ENCODE measurements around the gene TMF1. TPM values are rescaled to one million over a fixed set of nuclear protein-coding genes. Genes with fewer than 3 reads are reported as not detected.

The TMF1 gene
- total and polyA plus RNA-seq, 7 experiments from 2014 or later = 36.1 to 71.8 (median 47.7) TPM

GRCh38 chr3:68999158-68999557, 53.0 kb downstream of the TMF1 start:
- H3K9me3 ChIP-seq (ENCODE audit: control insufficient read depth in 2 of 3, low read length in 3 of 3) = no peaks in the 10 kb centered on the region
- no peak overlapping the region for H3K27ac ChIP-seq (ENCODE audit: low read depth, low read length)
- intact Hi-C loops (cut with micrococcal nuclease) = no loop called here
- H3K4me1 Mint-ChIP-seq = peaks cover 0 to 4% (median 0%) of the 10 kb centered on the region in 7 donors
- no peak overlapping the region for H3K4me3 Mint-ChIP-seq
- H3K9me3 Mint-ChIP-seq = no peaks in the 10 kb centered on the region
- no peaks in the 10 kb centered on the region for H3K27me3 Mint-ChIP-seq
- DNase-seq (no peak), ATAC-seq (no peak)
- no peaks in the 10 kb centered on the region for H3K4me1 ChIP-seq (ENCODE audit: control insufficient read depth in 2 of 2, insufficient read depth in 2 of 2, low read length in 2 of 2)
- H3K36me3 ChIP-seq (ENCODE audit: control insufficient read depth in 2 of 3, insufficient read depth in 3 of 3, low read length in 3 of 3) = peaks cover 0 to 23% (median 0%) of the 10 kb centered on the region in 3 experiments
- no peaks in the 10 kb centered on the region for H3K27me3 ChIP-seq (ENCODE audit: control insufficient read depth in 2 of 2, insufficient read depth in 2 of 2, low read length in 2 of 2)
- POLR2A ChIA-PET = interaction anchor here (1.0 kb wide), 1 partner anchor 12 kb away, joined by 3 read pairs; no protein-coding TSS in a partner anchor
- peaks cover 10 to 64% (median 31%) of the 10 kb centered on the region in 5 donors for H3K36me3 Mint-ChIP-seq
- CTCF ChIA-PET = no interaction called here
- H3K4me3 ChIP-seq (ENCODE audit: low read length) = no peak overlapping the region
- H3K27ac Mint-ChIP-seq = no peak overlapping the region

- Mint-ChIP-seq H3K27me3 (no peaks in the 10 kb centered on the region), H3K4me3 (no peak overlapping the region), H3K9me3 (peaks cover 0 to 4% (median 0%) of the 10 kb centered on the region in 11 donors), H3K4me1 (peaks cover 0 to 4% (median 0%) of the 10 kb centered on the region in 7 donors), H3K27ac (peak overlapping the region in 1 of 9 donors; percentile 29), H3K36me3 (peaks cover 20 to 64% (median 37%) of the 10 kb centered on the region in 5 donors)
- H3K36me3 ChIP-seq (ENCODE audit: control insufficient read depth in 2 of 3, insufficient read depth in 3 of 3, low read length in 3 of 3) = peaks cover 0 to 22% (median 0%) of the 10 kb centered on the region in 3 experiments
- intact Hi-C loops (cut with micrococcal nuclease) = no loop called here
- H3K27me3 ChIP-seq (ENCODE audit: control insufficient read depth in 2 of 2, insufficient read depth in 2 of 2, low read length in 2 of 2) = no peaks in the 10 kb centered on the region
- no peak for DNase-seq
- ATAC-seq = no peak
- no peak overlapping the region for H3K27ac ChIP-seq (ENCODE audit: low read depth, low read length)
- H3K4me1 ChIP-seq (ENCODE audit: control insufficient read depth in 2 of 2, insufficient read depth in 2 of 2, low read length in 2 of 2) = no peaks in the 10 kb centered on the region
- POLR2A ChIA-PET = no interaction called here
- H3K9me3 ChIP-seq (ENCODE audit: control insufficient read depth in 2 of 3, low read length in 3 of 3) = no peaks in the 10 kb centered on the region
- no peak overlapping the region for H3K4me3 ChIP-seq (ENCODE audit: low read length)
- CTCF ChIA-PET = no interaction called here
Measured at GRCh38 chr3:68997887-68998286, 54.2 kb downstream of the TMF1 start.

DNA sequence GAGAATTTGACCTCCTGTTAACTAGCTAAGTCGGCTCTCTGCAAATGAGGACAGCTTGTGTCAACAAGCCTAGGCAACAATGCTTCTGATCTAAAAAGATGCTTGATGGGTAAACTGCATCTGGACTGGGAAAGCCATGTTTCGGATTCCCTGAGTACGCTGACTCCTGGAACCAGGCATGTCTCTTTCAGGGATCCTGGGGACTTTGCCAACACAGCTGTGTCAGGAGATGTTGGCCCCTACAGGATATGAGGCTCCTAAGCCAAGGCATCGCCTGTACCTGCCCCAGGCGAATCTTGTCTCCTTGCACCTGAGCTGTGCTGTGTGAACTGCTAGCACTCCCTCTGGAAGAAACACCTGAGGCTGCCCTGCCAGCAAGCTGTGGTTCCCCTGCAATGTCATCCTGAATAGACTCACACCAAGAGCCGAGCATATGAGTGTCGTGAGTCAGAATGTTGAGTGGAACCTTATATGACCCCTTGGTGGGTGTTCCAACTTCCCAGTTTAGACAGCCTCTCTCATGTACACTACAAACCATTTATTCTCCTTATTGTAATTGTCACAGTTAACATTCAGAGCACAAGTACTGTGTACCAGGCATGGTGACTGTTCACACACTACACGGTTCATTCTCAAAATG, 55.7 kb downstream of the TMF1 start:
- peaks cover 0 to 6% (median 0%) of the 10 kb centered on the region in 7 donors for H3K4me1 Mint-ChIP-seq
- Histone ChIP-seq H3K4me1 (ENCODE audit: control insufficient read depth in 2 of 2, insufficient read depth in 2 of 2, low read length in 2 of 2) (no peaks in the 10 kb centered on the region), H3K27ac (ENCODE audit: low read depth, low read length) (no peak overlapping the region), H3K4me3 (ENCODE audit: low read length) (no peak overlapping the region), H3K9me3 (ENCODE audit: control insufficient read depth in 2 of 3, low read length in 3 of 3) (no peaks in the 10 kb centered on the region), H3K27me3 (ENCODE audit: control insufficient read depth in 2 of 2, insufficient read depth in 2 of 2, low read length in 2 of 2) (no peaks in the 10 kb centered on the region), H3K36me3 (ENCODE audit: control insufficient read depth in 2 of 3, insufficient read depth in 3 of 3, low read length in 3 of 3) (peaks cover 0 to 20% (median 0%) of the 10 kb centered on the region in 3 experiments)
- peaks cover 24 to 74% (median 47%) of the 10 kb centered on the region in 5 donors for H3K36me3 Mint-ChIP-seq
- H3K27me3 Mint-ChIP-seq = no peaks in the 10 kb centered on the region
- peaks cover 0 to 4% (median 0%) of the 10 kb centered on the region in 11 donors for H3K9me3 Mint-ChIP-seq
- ChIA-PET POLR2A (no interaction called here), CTCF (interaction anchor here (0.6 to 1.5 kb wide), 2 partner anchors 9 to 1883 kb away, joined by 3 read pairs; no protein-coding TSS in a partner anchor)
- no peak for DNase-seq
- ATAC-seq = no peak
- peak overlapping the region in 1 of 9 donors; percentile 7 for H3K27ac Mint-ChIP-seq
- H3K4me3 Mint-ChIP-seq = no peak overlapping the region
- intact Hi-C loops (cut with micrococcal nuclease) = no loop called here

DNA sequence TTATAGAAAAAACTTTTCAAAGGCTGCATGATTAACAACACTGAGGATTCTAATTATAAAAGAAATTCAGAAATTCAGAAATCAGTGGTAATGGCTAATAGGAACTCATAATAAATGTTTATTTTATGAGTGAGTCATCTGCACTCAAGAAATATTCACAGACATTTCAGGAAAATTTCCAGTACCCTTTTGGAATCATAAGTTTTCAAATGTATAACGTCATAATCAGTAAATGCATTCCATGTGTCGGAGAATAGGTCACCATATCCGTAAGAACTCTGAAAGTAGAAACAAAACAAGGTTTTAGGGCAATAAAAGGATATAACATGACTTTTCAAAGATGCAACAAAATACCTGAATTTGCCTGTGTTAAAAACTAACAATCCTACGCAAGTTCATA, 63.4 kb downstream of the TMF1 start:
- H3K36me3 ChIP-seq (ENCODE audit: control insufficient read depth in 2 of 3, insufficient read depth in 3 of 3, low read length in 3 of 3) = peaks cover 0 to 29% (median 4%) of the 10 kb centered on the region in 3 experiments
- Mint-ChIP-seq H3K36me3 (peaks cover 28 to 73% (median 65%) of the 10 kb centered on the region in 5 donors), H3K27ac (no peak overlapping the region), H3K4me1 (peaks cover 0 to 2% (median 0%) of the 10 kb centered on the region in 7 donors), H3K27me3 (no peaks in the 10 kb centered on the region), H3K9me3 (peaks cover 0 to 4% (median 0%) of the 10 kb centered on the region in 11 donors), H3K4me3 (no peak overlapping the region)
- H3K4me3 ChIP-seq (ENCODE audit: low read length) = no peak overlapping the region
- ChIA-PET POLR2A (no interaction called here), CTCF (no interaction called here)
- H3K27ac ChIP-seq (ENCODE audit: low read depth, low read length) = no peak overlapping the region
- H3K27me3 ChIP-seq (ENCODE audit: control insufficient read depth in 2 of 2, insufficient read depth in 2 of 2, low read length in 2 of 2) = no peaks in the 10 kb centered on the region
- DNase-seq = no peak
- no peaks in the 10 kb centered on the region for H3K4me1 ChIP-seq (ENCODE audit: control insufficient read depth in 2 of 2, insufficient read depth in 2 of 2, low read length in 2 of 2)
- intact Hi-C loops (cut with micrococcal nuclease) = no loop called here
- H3K9me3 ChIP-seq (ENCODE audit: control insufficient read depth in 2 of 3, low read length in 3 of 3) = no peaks in the 10 kb centered on the region
- ATAC-seq = no peak

GRCh38 chr3:68987322-68987721, 64.8 kb downstream of the TMF1 start:
- Mint-ChIP-seq H3K27me3 (no peaks in the 10 kb centered on the region), H3K4me3 (no peak overlapping the region), H3K4me1 (peaks cover 0 to 2% (median 0%) of the 10 kb centered on the region in 7 donors), H3K36me3 (peaks cover 20 to 68% (median 63%) of the 10 kb centered on the region in 5 donors), H3K27ac (no peak overlapping the region), H3K9me3 (no peaks in the 10 kb centered on the region)
- Histone ChIP-seq H3K27me3 (ENCODE audit: control insufficient read depth in 2 of 2, insufficient read depth in 2 of 2, low read length in 2 of 2) (no peaks in the 10 kb centered on the region), H3K36me3 (ENCODE audit: control insufficient read depth in 2 of 3, insufficient read depth in 3 of 3, low read length in 3 of 3) (peaks cover 4 to 34% (median 4%) of the 10 kb centered on the region in 3 experiments), H3K9me3 (ENCODE audit: control insufficient read depth in 2 of 3, low read length in 3 of 3) (no peaks in the 10 kb centered on the region), H3K27ac (ENCODE audit: low read depth, low read length) (no peak overlapping the region), H3K4me1 (ENCODE audit: control insufficient read depth in 2 of 2, insufficient read depth in 2 of 2, low read length in 2 of 2) (no peaks in the 10 kb centered on the region), H3K4me3 (ENCODE audit: low read length) (no peak overlapping the region)
- ATAC-seq (no peak), DNase-seq (no peak)
- intact Hi-C loops (cut with micrococcal nuclease) = no loop called here
- ChIA-PET CTCF (interaction anchor here (1.3 kb wide), 1 partner anchor 9 kb away, joined by 3 read pairs; no protein-coding TSS in a partner anchor), POLR2A (no interaction called here)

GRCh38 chr3:68986496-68987208, 65.5 kb downstream of the TMF1 start:
- Mint-ChIP-seq H3K36me3 (peaks cover 20 to 62% (median 57%) of the 10 kb centered on the region in 5 donors), H3K27ac (no peak overlapping the region), H3K9me3 (no peaks in the 10 kb centered on the region), H3K27me3 (no peaks in the 10 kb centered on the region), H3K4me3 (no peak overlapping the region), H3K4me1 (peaks cover 0 to under 1% (median 0%) of the 10 kb centered on the region in 7 donors)
- ChIA-PET CTCF (no interaction called here), POLR2A (no interaction called here)
- Histone ChIP-seq H3K9me3 (ENCODE audit: control insufficient read depth in 2 of 3, low read length in 3 of 3) (no peaks in the 10 kb centered on the region), H3K27ac (ENCODE audit: low read depth, low read length) (no peak overlapping the region), H3K27me3 (ENCODE audit: control insufficient read depth in 2 of 2, insufficient read depth in 2 of 2, low read length in 2 of 2) (no peaks in the 10 kb centered on the region), H3K4me1 (ENCODE audit: control insufficient read depth in 2 of 2, insufficient read depth in 2 of 2, low read length in 2 of 2) (no peaks in the 10 kb centered on the region), H3K36me3 (ENCODE audit: control insufficient read depth in 2 of 3, insufficient read depth in 3 of 3, low read length in 3 of 3) (peaks cover 4 to 34% (median 4%) of the 10 kb centered on the region in 3 experiments), H3K4me3 (ENCODE audit: low read length) (no peak overlapping the region)
- DNase-seq (no peak), ATAC-seq (no peak)
- intact Hi-C loops (cut with micrococcal nuclease) = no loop called here
